Activated CD4-positive, alpha-beta memory T cell treated with anti-CD3 and anti-CD28 coated beads for 36 hours (primary cell): Measurements from ENCODE around the gene RELCH. TPM values are rescaled to one million over a fixed set of nuclear protein-coding genes. Genes with fewer than 3 reads are reported as not detected.
"Not testable (repeated sequence)": the region's sequence is repeated elsewhere in the genome, so short reads cannot be mapped to it uniquely, and the experiment has no call there.

Experiments
- CTCF ChIA-PET: fragments of 350-600 bp; sonication (Branson Sonifier 250); formaldehyde crosslinking; loops from one replicate; lab custom pipeline; 2021; ENCODE audit warnings: antibody characterized with exemption, inconsistent platforms; lab: Charles Lee
- POLR2A ChIA-PET: fragments of 350-600 bp; sonication (Branson Sonifier 250); formaldehyde crosslinking; loops from one replicate; lab custom pipeline; 2021; ENCODE audit warnings: antibody characterized with exemption; lab: Charles Lee
- DNase-seq: peaks from one replicate; pipeline ENCODE4 v3.0.0-alpha.2; 2020
- H3K27ac Mint-ChIP-seq: one replicate; pipeline ENCODE4 v1.8.0; 2021; ENCODE audit warnings: mixed read lengths
- H3K27me3 Mint-ChIP-seq: one replicate; pipeline ENCODE4 v1.8.0; 2021; ENCODE audit warnings: mixed read lengths
- H3K36me3 Mint-ChIP-seq: one replicate; pipeline ENCODE4 v1.8.0; 2021; ENCODE audit warnings: mixed read lengths
- H3K4me1 Mint-ChIP-seq: one replicate; pipeline ENCODE4 v1.8.0; 2021; ENCODE audit warnings: low read depth, mixed read lengths
- H3K4me3 Mint-ChIP-seq: one replicate; pipeline ENCODE4 v1.8.0; 2021; ENCODE audit warnings: mild to moderate bottlenecking, mixed read lengths
- H3K9me3 Mint-ChIP-seq: one replicate; pipeline ENCODE4 v1.8.0; 2021; ENCODE audit warnings: mixed read lengths
- intact Hi-C: fragments of 100-400 bp; cut with micrococcal nuclease; formaldehyde crosslinking; loops from one replicate; pipeline ENCODE4 v1.15.1; 2023
- total RNA-seq, 2 experiments: library from RNA; stranded (reverse); gene quantifications; one replicate each; pipeline ENCODE4 v1.2.3, GENCODE V29; 2021

RELCH gene
- total RNA-seq, 2 experiments from 2014 or later, result 16.1 to 17.7 TPM

- DNase-seq, H3K27ac Mint-ChIP-seq, H3K4me1 Mint-ChIP-seq, CTCF ChIA-PET, H3K27me3 Mint-ChIP-seq, H3K4me3 Mint-ChIP-seq, intact Hi-C loops, H3K9me3 Mint-ChIP-seq: not testable (repeated sequence)
- POLR2A ChIA-PET, result interaction anchor here (1.5 kb wide), 1 partner anchor 9 kb away, joined by 3 read pairs; no protein-coding TSS in a partner anchor
- peaks cover 16% of the 10 kb centered on the region for H3K36me3 Mint-ChIP-seq
Observed at GRCh38 chr18:62166524-62166923, 20.5 kb upstream of the RELCH start.

GRCh38 chr18:62170857-62171256 lies 16.2 kb upstream of the RELCH start:
- Mint-ChIP-seq H3K36me3 (peaks cover 7% of the 10 kb centered on the region), H3K4me1 (peaks cover 2% of the 10 kb centered on the region), H3K9me3 (peaks cover 3% of the 10 kb centered on the region), H3K27me3 (no peaks in the 10 kb centered on the region), H3K27ac (no peak overlapping the region), H3K4me3 (no peak overlapping the region)
- ChIA-PET POLR2A (no interaction called here), CTCF (no interaction called here)
- intact Hi-C loops, result no loop called here
- no peak for DNase-seq

- no peak for DNase-seq
- Mint-ChIP-seq H3K27ac (no peak overlapping the region), H3K4me1 (peaks cover 2% of the 10 kb centered on the region), H3K9me3 (no peaks in the 10 kb centered on the region), H3K4me3 (no peak overlapping the region), H3K27me3 (no peaks in the 10 kb centered on the region), H3K36me3 (peaks cover 4% of the 10 kb centered on the region)
- CTCF ChIA-PET, result no interaction called here
- intact Hi-C loops, result no loop called here
- POLR2A ChIA-PET, result no interaction called here
Observed at GRCh38 chr18:62172298-62172697, 14.8 kb upstream of the RELCH start.

GRCh38 chr18:62175521-62175920 lies 11.5 kb upstream of the RELCH start:
- Mint-ChIP-seq H3K9me3 (no peaks in the 10 kb centered on the region), H3K27me3 (no peaks in the 10 kb centered on the region), H3K36me3 (peaks cover 1% of the 10 kb centered on the region), H3K27ac (no peak overlapping the region), H3K4me1 (peaks cover 4% of the 10 kb centered on the region), H3K4me3 (no peak overlapping the region)
- DNase-seq, result no peak
- ChIA-PET POLR2A (interaction anchor here (1.7 kb wide), 1 partner anchor 10 kb away, joined by 3 read pairs; no protein-coding TSS in a partner anchor), CTCF (interaction anchor here (1.0 to 1.1 kb wide), 2 partner anchors 74 to 250 kb away, joined by 3 to 5 read pairs; no protein-coding TSS in a partner anchor)
- intact Hi-C loops, result no loop called here

- no peak overlapping the region for H3K4me3 Mint-ChIP-seq
- intact Hi-C loops, result no loop called here
- peaks cover 1% of the 10 kb centered on the region for H3K36me3 Mint-ChIP-seq
- POLR2A ChIA-PET, result interaction anchor here (0.6 kb wide), 1 partner anchor 238 kb away, joined by 3 read pairs; no protein-coding TSS in a partner anchor
- no peak for DNase-seq
- no peaks in the 10 kb centered on the region for H3K27me3 Mint-ChIP-seq
- peaks cover 4% of the 10 kb centered on the region for H3K4me1 Mint-ChIP-seq
- no peak overlapping the region for H3K27ac Mint-ChIP-seq
- H3K9me3 Mint-ChIP-seq, result no peaks in the 10 kb centered on the region
- CTCF ChIA-PET, result no interaction called here
Observed at GRCh38 chr18:62177271-62177670, 9.8 kb upstream of the RELCH start.

GRCh38 chr18:62179213-62179612 lies 7.8 kb upstream of the RELCH start:
- Mint-ChIP-seq H3K27ac (no peak overlapping the region), H3K27me3 (no peaks in the 10 kb centered on the region), H3K4me3 (no peak overlapping the region), H3K9me3 (no peaks in the 10 kb centered on the region), H3K4me1 (peaks cover 8% of the 10 kb centered on the region), H3K36me3 (peaks cover 1% of the 10 kb centered on the region)
- intact Hi-C loops, result no loop called here
- ChIA-PET CTCF (interaction anchor here (9.4 kb wide), 1 partner anchor 69 kb away, joined by 150 read pairs; no protein-coding TSS in a partner anchor), POLR2A (no interaction called here)
- no peak for DNase-seq

GRCh38 chr18:62182220-62182619 lies 4.8 kb upstream of the RELCH start:
- H3K4me3 Mint-ChIP-seq, result no peak overlapping the region
- H3K9me3 Mint-ChIP-seq, result no peaks in the 10 kb centered on the region
- POLR2A ChIA-PET, result interaction anchor here (0.5 kb wide), 1 partner anchor 345 kb away, joined by 3 read pairs; no protein-coding TSS in a partner anchor
- no peaks in the 10 kb centered on the region for H3K27me3 Mint-ChIP-seq
- DNase-seq, result no peak
- intact Hi-C loops, result loop anchor here (10.0 kb wide), 1 partner anchor 803 kb away; no protein-coding TSS in a partner anchor
- peaks cover 18% of the 10 kb centered on the region for H3K4me1 Mint-ChIP-seq
- no peak overlapping the region for H3K27ac Mint-ChIP-seq
- H3K36me3 Mint-ChIP-seq, result peaks cover 1% of the 10 kb centered on the region
- CTCF ChIA-PET, result interaction anchor here (9.4 kb wide), 1 partner anchor 66 kb away, joined by 150 read pairs; no protein-coding TSS in a partner anchor

- no peaks in the 10 kb centered on the region for H3K9me3 Mint-ChIP-seq
- peaks cover 3% of the 10 kb centered on the region for H3K36me3 Mint-ChIP-seq
- DNase-seq, result peak; percentile 19
- H3K27me3 Mint-ChIP-seq, result no peaks in the 10 kb centered on the region
- H3K4me3 Mint-ChIP-seq, result no peak overlapping the region
- POLR2A ChIA-PET, result no interaction called here
- peaks cover 21% of the 10 kb centered on the region for H3K4me1 Mint-ChIP-seq
- intact Hi-C loops, result loop anchor here (1.0 to 10.0 kb wide), 3 partner anchors 66 to 801 kb away; no protein-coding TSS in a partner anchor
- CTCF ChIA-PET, result interaction anchor here (0.7 to 9.4 kb wide), 7 partner anchors 14 to 78 kb away, joined by 3 to 150 read pairs (median 3); no protein-coding TSS in a partner anchor
- no peak overlapping the region for H3K27ac Mint-ChIP-seq
Observed at GRCh38 chr18:62183578-62184195, 3.4 kb upstream of the RELCH start.

- Mint-ChIP-seq H3K4me3 (peak overlapping the region; percentile 99), H3K4me1 (peaks cover 46% of the 10 kb centered on the region), H3K27me3 (no peaks in the 10 kb centered on the region), H3K9me3 (no peaks in the 10 kb centered on the region), H3K36me3 (peaks cover 12% of the 10 kb centered on the region), H3K27ac (peak overlapping the region; percentile 93)
- CTCF ChIA-PET, result interaction anchor here (0.6 to 9.4 kb wide), 5 partner anchors 11 to 293 kb away, joined by 3 to 150 read pairs (median 5); no protein-coding TSS in a partner anchor
- DNase-seq, result no peak
- POLR2A ChIA-PET, result interaction anchor here (1.1 to 1.7 kb wide), 2 partner anchors 10 to 12 kb away, joined by 3 to 9 read pairs; no protein-coding TSS in a partner anchor
- intact Hi-C loops, result loop anchor here (2.0 to 10.0 kb wide), 5 partner anchors 142 to 1026 kb away; partner anchors contain the start of gene RNF152
Observed at GRCh38 chr18:62186499-62186773, 619 bp upstream of the RELCH start.

GRCh38 chr18:62187543-62188510 lies 772 bp downstream of the RELCH start:
- intact Hi-C loops, result loop anchor here (1.0 to 10.0 kb wide), 11 partner anchors 11 to 1234 kb away; partner anchors contain the start of genes PHLPP1, RNF152 and VPS4B
- Mint-ChIP-seq H3K9me3 (peaks cover 8% of the 10 kb centered on the region), H3K36me3 (peaks cover 23% of the 10 kb centered on the region), H3K4me3 (peak overlapping the region; percentile 99), H3K27ac (peak overlapping the region; percentile 93), H3K4me1 (peaks cover 60% of the 10 kb centered on the region), H3K27me3 (no peaks in the 10 kb centered on the region)
- DNase-seq, result peak; percentile 47
- ChIA-PET POLR2A (interaction anchor here (0.6 to 1.7 kb wide), 4 partner anchors 9 to 335 kb away, joined by 3 to 9 read pairs (median 3); partner anchors contain the start of gene ZCCHC2), CTCF (interaction anchor here (0.8 to 9.4 kb wide), 7 partner anchors 9 to 396 kb away, joined by 3 to 150 read pairs (median 5); no protein-coding TSS in a partner anchor)

- Mint-ChIP-seq H3K36me3 (peaks cover 23% of the 10 kb centered on the region), H3K27me3 (no peaks in the 10 kb centered on the region), H3K4me1 (peaks cover 69% of the 10 kb centered on the region), H3K4me3 (peak overlapping the region; percentile 99), H3K27ac (no peak overlapping the region), H3K9me3 (peaks cover 8% of the 10 kb centered on the region)
- DNase-seq, result no peak
- intact Hi-C loops, result loop anchor here (5.0 to 10.0 kb wide), 2 partner anchors 796 to 1023 kb away; no protein-coding TSS in a partner anchor
- ChIA-PET POLR2A (no interaction called here), CTCF (interaction anchor here (1.4 kb wide), 1 partner anchor 60 kb away, joined by 4 read pairs; no protein-coding TSS in a partner anchor)
Observed at GRCh38 chr18:62189208-62189607, 2.2 kb downstream of the RELCH start.
